ENCODE results near the gene TRIML1.
A peak's percentile ranks its signal among the peaks of the same experiment; 100 is the strongest.

TRIML1 gene

GRCh38 chr4:188154668-188155405 lies 15.6 kb downstream of the TRIML1 start:
- DNase-seq = no peak

GRCh38 chr4:188158336-188158735 lies 19.1 kb downstream of the TRIML1 start:
- no peak for DNase-seq

DNA sequence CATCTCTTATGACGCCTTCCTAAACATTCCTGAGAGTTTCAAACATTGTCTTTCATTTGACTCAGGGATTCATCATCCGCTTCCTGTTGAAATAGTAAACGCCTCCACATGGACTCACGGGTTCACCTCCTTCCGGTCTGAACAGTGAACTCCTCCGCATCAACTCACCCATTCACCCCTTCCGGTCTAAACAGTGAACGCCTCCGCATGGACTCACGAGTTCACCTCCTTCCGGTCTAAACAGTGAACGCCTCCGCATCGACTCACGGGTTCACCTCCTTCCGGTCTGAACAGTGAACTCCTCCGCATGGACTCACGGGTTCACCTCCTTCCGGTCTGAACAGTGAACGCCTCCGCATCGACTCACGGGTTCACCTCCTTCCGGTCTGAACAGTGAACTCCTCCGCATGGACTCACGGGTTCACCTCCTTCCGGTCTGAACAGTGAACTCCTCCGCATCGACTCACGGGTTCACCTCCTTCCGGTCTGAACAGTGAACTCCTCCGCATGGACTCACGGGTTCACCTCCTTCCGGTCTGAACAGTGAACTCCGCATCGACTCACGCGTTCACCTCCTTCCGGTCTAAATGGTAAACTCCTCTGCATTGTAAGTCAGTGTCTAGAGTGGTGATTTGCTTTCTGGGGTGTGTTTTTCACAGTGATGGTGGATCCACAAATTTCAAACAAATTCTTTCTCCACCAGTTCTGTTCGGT lies 20.4 kb downstream of the TRIML1 start:
- DNase-seq = peak; percentile 26

DNA sequence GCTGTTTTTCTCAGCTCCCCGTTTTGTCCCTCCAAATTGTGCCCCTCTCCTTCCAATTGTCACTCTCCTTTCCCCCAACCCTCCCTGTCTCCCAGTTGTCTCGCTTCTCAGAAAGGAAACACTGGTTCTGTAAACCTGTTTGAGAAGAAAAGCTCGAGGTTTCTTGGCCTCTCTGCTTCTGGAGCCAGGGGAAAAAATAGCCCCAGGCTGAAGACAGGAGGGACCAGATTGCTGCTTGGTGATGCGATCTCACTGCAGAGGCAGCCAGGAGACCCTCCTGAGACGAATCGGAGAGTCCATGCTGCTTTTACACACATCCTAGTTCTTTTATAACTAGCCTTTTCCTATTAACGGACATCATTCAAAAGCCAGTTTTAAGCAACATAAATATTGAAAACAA lies 21.2 kb downstream of the TRIML1 start:
- no peak for DNase-seq

DNA sequence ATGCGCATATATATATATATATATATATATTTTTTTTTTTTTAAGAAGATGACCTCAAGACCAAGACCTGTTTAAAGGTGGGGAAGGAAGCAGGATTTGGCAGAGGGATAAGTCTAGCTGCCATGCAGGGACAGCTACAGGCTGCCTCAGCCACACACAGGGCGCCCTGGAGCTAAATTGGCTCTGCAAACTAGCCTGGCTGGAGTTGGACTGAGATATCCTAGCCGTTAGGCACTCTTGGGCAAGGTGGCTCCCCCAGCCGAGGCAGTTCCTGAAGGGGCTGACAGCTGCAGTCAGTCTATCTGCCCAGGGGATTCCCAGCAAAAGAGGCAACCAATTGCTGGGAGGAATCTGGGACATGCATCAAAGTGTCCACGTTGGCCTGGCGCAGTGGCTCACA lies 21.9 kb downstream of the TRIML1 start:
- no peak for DNase-seq

GRCh38 chr4:188162698-188163097 lies 23.5 kb downstream of the TRIML1 start:
- DNase-seq = no peak

GRCh38 chr4:188168726-188169373 lies 29.6 kb downstream of the TRIML1 start:
- no peak for DNase-seq

DNA sequence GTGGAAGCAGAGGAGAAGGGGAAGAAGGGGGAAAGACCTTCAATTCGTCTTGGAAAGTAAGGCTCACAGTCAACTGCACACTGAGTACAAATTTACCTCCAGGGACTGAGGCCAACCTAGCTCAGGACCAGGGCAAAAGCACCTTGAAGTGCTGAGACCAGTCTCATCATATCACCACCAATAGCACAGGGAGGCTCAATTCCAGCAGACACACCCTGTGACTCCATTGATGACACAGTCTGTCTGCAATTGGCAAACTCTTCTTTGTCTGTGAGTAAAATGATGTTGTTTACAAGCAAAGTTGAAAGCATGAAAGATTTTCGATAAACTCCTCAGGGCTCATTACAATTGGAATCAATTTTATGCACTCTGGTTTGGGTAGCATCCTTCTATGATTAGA lies 32.3 kb downstream of the TRIML1 start:
- DNase-seq = no peak

- no peak for DNase-seq
Observed at GRCh38 chr4:188175288-188175687, 36.0 kb downstream of the TRIML1 start.

DNA sequence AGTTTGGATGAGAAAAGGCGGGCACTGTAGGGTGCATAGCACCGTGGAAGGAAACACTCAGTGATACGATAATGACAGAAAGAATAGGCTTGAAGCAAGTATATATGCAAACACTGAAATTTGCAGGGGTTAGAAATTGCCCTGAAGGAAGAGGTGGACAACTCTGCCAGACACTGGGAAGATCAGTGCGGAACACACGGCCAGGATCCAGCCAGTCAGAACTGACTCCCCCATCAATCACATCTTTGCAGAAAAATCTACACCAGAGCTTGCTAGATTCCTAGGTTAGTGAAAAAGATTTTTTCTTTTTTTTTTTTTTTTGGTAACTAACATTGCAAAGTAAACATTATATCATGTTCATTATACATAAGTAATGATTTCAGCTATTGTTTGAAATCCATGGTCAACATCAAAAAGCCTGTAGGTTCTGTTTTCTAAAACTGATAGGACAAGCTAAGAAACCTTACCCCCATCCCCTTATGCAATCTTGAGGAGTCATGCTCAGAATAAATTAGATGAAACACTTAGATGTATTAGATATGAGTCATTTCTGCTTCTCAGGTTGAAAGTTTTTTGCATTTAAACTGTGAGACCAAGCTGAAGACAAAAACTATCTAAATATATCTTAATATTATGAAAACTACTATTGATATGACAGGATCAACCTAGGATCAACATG lies 38.9 kb downstream of the TRIML1 start:
- peak; percentile 46 for DNase-seq

DNA sequence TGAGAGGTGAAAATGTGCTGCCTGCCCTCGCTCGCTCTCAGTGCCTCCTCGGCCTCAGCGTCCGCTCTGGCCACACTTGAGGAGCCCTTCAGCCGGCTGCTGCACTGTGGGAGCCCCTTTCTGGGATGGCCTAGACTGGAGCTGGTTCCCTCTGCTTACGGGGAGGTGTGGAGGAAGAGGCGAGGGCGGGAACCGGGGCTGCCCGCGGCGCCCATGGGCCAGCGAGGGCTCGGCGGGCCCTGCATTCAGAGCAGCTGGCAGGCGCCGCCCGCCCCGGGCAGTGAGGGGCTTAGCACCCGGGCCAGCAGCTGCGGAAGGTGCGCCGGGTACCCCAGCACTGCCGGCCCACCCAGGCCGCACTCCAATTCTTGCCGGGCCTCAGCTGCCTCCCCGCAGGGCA lies 39.6 kb downstream of the TRIML1 start:
- DNase-seq = no peak

GRCh38 chr4:188187106-188187505 lies 47.9 kb downstream of the TRIML1 start:
- DNase-seq = no peak

DNA sequence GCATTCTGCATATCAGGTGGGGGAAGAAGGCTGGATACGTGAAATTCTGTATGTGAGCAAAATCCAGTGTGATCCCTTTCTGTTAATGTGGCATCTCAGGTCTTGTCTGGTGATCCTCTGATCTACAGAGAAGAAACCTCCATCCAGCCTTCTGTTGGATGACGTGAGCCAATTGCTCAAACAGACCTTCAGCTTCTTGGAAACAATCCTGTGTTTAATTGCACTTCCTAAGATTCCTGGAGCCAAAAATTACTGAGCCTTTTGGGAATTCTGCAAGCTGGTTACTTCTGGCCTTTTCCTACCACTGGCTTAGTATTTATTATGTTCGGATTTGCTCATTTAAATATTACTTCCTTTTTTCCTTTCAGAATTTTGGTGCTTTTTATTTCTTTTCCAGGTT lies 51.2 kb downstream of the TRIML1 start:
- DNase-seq = peak; percentile 18

- DNase-seq = no peak
Observed at GRCh38 chr4:188194421-188194820, 55.2 kb downstream of the TRIML1 start.

DNA sequence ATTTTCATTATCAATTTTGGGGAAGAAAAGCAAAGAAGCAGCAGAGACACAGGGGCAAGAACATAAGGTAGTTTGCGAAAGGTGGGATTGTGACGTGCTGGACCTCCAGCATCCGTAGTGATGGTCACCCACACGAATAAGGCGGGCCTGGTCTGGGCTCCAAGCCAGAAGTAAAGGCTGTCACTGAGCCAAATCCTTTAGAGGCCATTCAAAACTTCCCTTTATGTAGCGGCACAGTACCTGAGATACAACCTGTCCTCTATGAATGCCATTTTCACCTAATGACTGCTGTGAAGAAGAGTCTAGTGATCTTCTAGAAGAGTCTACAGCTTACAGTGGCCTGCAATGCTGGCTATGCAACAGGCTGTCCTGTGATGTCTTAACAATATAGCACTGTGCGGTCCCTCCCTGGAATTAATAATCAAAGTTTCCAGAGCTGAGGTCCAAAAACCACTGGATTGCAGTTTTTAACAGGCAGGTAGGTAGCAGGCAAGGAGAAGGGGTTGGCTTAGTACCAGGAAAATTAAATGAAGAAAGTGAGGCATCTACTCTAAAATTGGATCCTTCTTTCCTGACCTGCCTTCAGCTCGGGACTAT lies 56.2 kb downstream of the TRIML1 start:
- no peak for DNase-seq

GRCh38 chr4:188196134-188196735 lies 57.0 kb downstream of the TRIML1 start:
- no peak for DNase-seq

Measured in fibroblast of skin of right biceps (primary cell).